Transverse colon (tissue), 4 donors: Measurements from ENCODE around the gene CCNT2. TPM values are rescaled to one million over a fixed set of nuclear protein-coding genes. Genes with fewer than 3 reads are reported as not detected.
A peak's percentile ranks its signal among the peaks of the same experiment; 100 is the strongest.
"Not testable (repeated sequence)": the region's sequence is repeated elsewhere in the genome, so short reads cannot be mapped to it uniquely, and the experiment has no call there.

ENCODE experiments used
- DNase-seq: peaks from one replicate; pipeline ENCODE4 v3.0.0-alpha.2; 2019
- H3K27ac ChIP-seq, 4 donors: fragments of 200-600 bp; sonication (generic); 2 replicates each; pipeline ENCODE4 v1.5.1; 2016 to 2018; ENCODE audit warnings: inconsistent platforms in 4 of 4
- H3K27me3 ChIP-seq: fragments of 200-600 bp; sonication (generic); 2 replicates; pipeline ENCODE4 v1.5.1; 2017; ENCODE audit warnings: inconsistent platforms
- H3K36me3 ChIP-seq, 4 donors: fragments of 200-600 bp; sonication (generic); 2 replicates each; pipeline ENCODE4 v1.5.1; 2017 to 2019; ENCODE audit warnings: inconsistent platforms in 4 of 4
- H3K4me1 ChIP-seq, 4 donors: fragments of 200-600 bp; sonication (generic); 2 replicates each; pipeline ENCODE4 v1.5.1; 2017 to 2020; ENCODE audit warnings: inconsistent platforms in 4 of 4
- H3K4me3 ChIP-seq, 4 donors: fragments of 200-600 bp; sonication (generic); 1 replicate in 1 of 4; 2 replicates in 3 of 4; pipeline versions ENCODE4 v1.5.1 to v1.6.1; 2017 to 2019; ENCODE audit warnings: inconsistent platforms in 4 of 4
- H3K9me3 ChIP-seq, 2 donors: fragments of 200-600 bp; sonication (generic); 2 replicates each; pipeline ENCODE4 v1.5.1; 2017 to 2019; ENCODE audit warnings: inconsistent platforms in 2 of 2
- CTCF ChIP-seq, 5 experiments: fragments of 200-600 bp in 3 of 5; fragments of 450-650 bp in 2 of 5; sonication (generic) in 3 of 5; IDR thresholded peaks; 1 replicate in 2 of 5; 2 replicates in 3 of 5; pipeline ENCODE4 v1.5.1; 2016 to 2017; ENCODE audit warnings: antibody characterized with exemption in 5 of 5, inconsistent platforms in 3 of 5, mild to moderate bottlenecking in 2 of 5, moderate library complexity in 1 of 5
- EP300 ChIP-seq: sonication (generic); formaldehyde crosslinking; IDR thresholded peaks from one replicate; pipeline ENCODE4 v1.6.1; 2017; ENCODE audit warnings: antibody characterized with exemption, low read depth
- POLR2A ChIP-seq: fragments of 450-650 bp; IDR thresholded peaks from one replicate; pipeline ENCODE4 v1.6.1; 2016; ENCODE audit warnings: antibody characterized with exemption, mild to moderate bottlenecking, moderate library complexity
- POLR2AphosphoS5 ChIP-seq, 3 donors: sonication (generic); formaldehyde crosslinking; IDR thresholded peaks; one replicate each; pipeline ENCODE4 v1.6.1; 2016; ENCODE audit warnings: antibody characterized with exemption in 3 of 3
- WGBS, 2 donors: methylation state at CpG; one replicate each; pipeline ENCODE4 v1.1.5; 2018; ENCODE audit warnings: low coverage in 1 of 2; 5-methylcytosine and 5-hydroxymethylcytosine counted together
- in situ Hi-C, 4 donors: fragments of 200-750 bp; cut with MboI; loops; one replicate each; pipeline versions ENCODE4 v1.15.0 to v1.15.1; 2017; ENCODE audit warnings: low sequenced_read_pairs in 3 of 4, low pct_ligation_motif_present in 1 of 4, low pct_unique_long_range_greater_than_20kb in 1 of 4
- intact Hi-C: fragments of 100-400 bp; cut with DNase I; formaldehyde crosslinking; loops from one replicate; pipeline ENCODE4 v1.15.1; 2023; ENCODE audit warnings: low total_unique reads
- total RNA-seq, 4 donors: library from RNA; depleted of rRNA; stranded (reverse); fragments of >200 nt; gene quantifications; one replicate each; pipeline ENCODE4 v1.1.0, GENCODE V29; 2016

CCNT2 gene
- total RNA-seq, 4 donors from 2014 or later: 24.7 to 57.5 (median 44.6) TPM

- H3K27me3 ChIP-seq: no peaks in the 10 kb centered on the region
- H3K4me3 ChIP-seq: no peak overlapping the region
- TF ChIP-seq POLR2A (no peak), POLR2AphosphoS5 (IDR thresholded peaks at IDR 0.05) (no peak), CTCF (IDR thresholded peaks at IDR 0.05) (no peak), EP300 (no peak)
- peaks cover 0 to 41% (median 10%) of the 10 kb centered on the region in 4 donors for H3K4me1 ChIP-seq
- no peak overlapping the region for H3K27ac ChIP-seq
- WGBS, 2 donors: 96 to 100% methylated on average over 1 to 5 of the region's 5 CpGs
- H3K36me3 ChIP-seq: peaks cover 0 to 30% (median 14%) of the 10 kb centered on the region in 4 donors
- intact Hi-C loops: no loop called here
- no peaks in the 10 kb centered on the region for H3K9me3 ChIP-seq
- no peak for DNase-seq
- in situ Hi-C loops: no loop called here
These were observed 35.4 kb downstream of the CCNT2 start for GRCh38 chr2:134954065-134954464.

GRCh38 chr2:134955744-134956143 lies 37.1 kb downstream of the CCNT2 start:
- no peak for DNase-seq
- Histone ChIP-seq H3K9me3 (no peaks in the 10 kb centered on the region), H3K27me3 (no peaks in the 10 kb centered on the region), H3K27ac (peak overlapping the region in 3 of 4 donors; percentile 36 to 47 (median 39)), H3K4me1 (peaks cover 0 to 25% (median 8%) of the 10 kb centered on the region in 4 donors), H3K36me3 (peaks cover 0 to 28% (median 12%) of the 10 kb centered on the region in 4 donors), H3K4me3 (no peak overlapping the region)
- no peak for TF ChIP-seq POLR2AphosphoS5 (IDR thresholded peaks at IDR 0.05)
- TF ChIP-seq EP300: no peak
- intact Hi-C loops (no loop called here), in situ Hi-C loops (no loop called here)
- WGBS, 2 donors: 38 to 44% methylated on average over 1 of the region's 1 CpG

GRCh38 chr2:134957477-134957876 lies 38.9 kb downstream of the CCNT2 start:
- no peaks in the 10 kb centered on the region for H3K9me3 ChIP-seq
- WGBS, 2 donors: 69 to 77% methylated on average over 5 of the region's 5 CpGs
- peak overlapping the region in 1 of 4 donors; percentile 47 for H3K27ac ChIP-seq
- no peak for DNase-seq
- peaks cover 0 to 28% (median 12%) of the 10 kb centered on the region in 4 donors for H3K36me3 ChIP-seq
- H3K4me3 ChIP-seq: no peak overlapping the region
- H3K4me1 ChIP-seq: peaks cover 0 to 21% (median 8%) of the 10 kb centered on the region in 4 donors
- no peaks in the 10 kb centered on the region for H3K27me3 ChIP-seq
- in situ Hi-C loops (no loop called here), intact Hi-C loops (no loop called here)
- no peak for TF ChIP-seq CTCF (IDR thresholded peaks at IDR 0.05)
- TF ChIP-seq POLR2A: no peak
- no peak for TF ChIP-seq EP300
- TF ChIP-seq POLR2AphosphoS5 (IDR thresholded peaks at IDR 0.05): no peak

GRCh38 chr2:134967166-134967565 lies 48.5 kb downstream of the CCNT2 start:
- H3K36me3 ChIP-seq, H3K27me3 ChIP-seq, H3K4me1 ChIP-seq, H3K4me3 ChIP-seq, H3K27ac ChIP-seq, intact Hi-C loops, DNase-seq, H3K9me3 ChIP-seq, in situ Hi-C loops: not testable (repeated sequence)
- 82 to 86% methylated on average over 2 to 10 of the region's 10 CpGs for WGBS, 2 donors

- WGBS, 2 donors: 71 to 79% methylated on average over 1 to 2 of the region's 2 CpGs
- no peaks in the 10 kb centered on the region for H3K36me3 ChIP-seq
- intact Hi-C loops (no loop called here), in situ Hi-C loops (no loop called here)
- TF ChIP-seq POLR2AphosphoS5 (IDR thresholded peaks at IDR 0.05): no peak
- TF ChIP-seq EP300: no peak
- no peak for TF ChIP-seq POLR2A
- no peak for TF ChIP-seq CTCF (IDR thresholded peaks at IDR 0.05)
- DNase-seq: no peak
- no peaks in the 10 kb centered on the region for H3K27me3 ChIP-seq
- no peaks in the 10 kb centered on the region for H3K4me1 ChIP-seq
- H3K27ac ChIP-seq: no peak overlapping the region
- peaks cover 15% of the 10 kb centered on the region in 2 donors for H3K9me3 ChIP-seq
- no peak overlapping the region for H3K4me3 ChIP-seq
These were observed 54.9 kb downstream of the CCNT2 start for GRCh38 chr2:134973241-134974138.
